K562 (cell line): ENCODE measurements around the gene CXCL1. TPM values are rescaled to one million over a fixed set of nuclear protein-coding genes. Genes with fewer than 3 reads are reported as not detected.

Source experiments
- ATAC-seq: fragments of 200-7000 bp; cut with Tn5 transposase; 3 replicates; pipeline ENCODE4 v1.9.1; 2020; ENCODE audit warnings: moderate library complexity
- BruUV-seq: library from RNA; stranded (reverse); fragments of 400-500 nt; replicated peaks from 2 replicates; lab custom pipeline; 2021; lab: Mats Ljungman, UMichigan
- CTCF ChIA-PET: fragments of 300-600 bp; formaldehyde crosslinking; extraction: SDS; loops from one replicate; lab custom pipeline; 2021; ENCODE audit warnings: low intra/inter-chr PET ratio; lab: Yijun Ruan, JAX
- POLR2A ChIA-PET: fragments of 300-600, 350-650 bp; sonication (Branson Sonifier 250); formaldehyde crosslinking; extraction: SDS; loops from one replicate; lab custom pipeline; 2021; ENCODE audit warnings: antibody characterized with exemption, inconsistent platforms; lab: Yijun Ruan, JAX
- DNase-seq, 4 experiments: peaks; one replicate each; pipeline versions ENCODE4 v3.0.0 to v3.0.0-alpha.2; 2011 to 2018; ENCODE audit warnings: low spot score in 3 of 4, mixed read lengths in 3 of 4; ENCODE audit errors: extremely low read depth in 1 of 4
- FAIRE-seq: peaks from 2 replicates; lab custom pipeline; 2011; peaks lifted over from hg19 to GRCh38; lab: Jason Lieb, UNC
- H2AFZ ChIP-seq: 2 replicates; pipeline ENCODE4 v1.6.0; 2011; ENCODE audit warnings: low read depth, low read length, control low read depth, inconsistent platforms
- H3K27ac ChIP-seq: fragments of 200-600 bp; 3 replicates; pipeline ENCODE4 v1.8.0; 2011; ENCODE audit warnings: low read depth, mild to moderate bottlenecking, control low read depth, inconsistent platforms, low read length, moderate library complexity, mixed read lengths; ENCODE audit errors: extremely low read depth
- H3K27me3 ChIP-seq, 2 experiments: fragments of 300-600 bp in 1 of 2; 2 replicates in 1 of 2; 3 replicates in 1 of 2; pipeline versions ENCODE4 v1.6.0 to v1.8.0; 2011; ENCODE audit warnings: inconsistent platforms in 2 of 2, low read length in 2 of 2, mild to moderate bottlenecking in 1 of 2, mixed read lengths in 1 of 2, moderate library complexity in 1 of 2; ENCODE audit not compliant: control insufficient read depth in 2 of 2, insufficient read depth in 2 of 2
- H3K36me3 ChIP-seq: fragments of 300-600 bp; 3 replicates; pipeline ENCODE4 v1.8.0; 2011; ENCODE audit warnings: mild to moderate bottlenecking, low read length, inconsistent platforms; ENCODE audit not compliant: control insufficient read depth, insufficient read depth
- H3K4me1 ChIP-seq, 2 experiments: fragments of 200-600 bp in 1 of 2; replicated peaks in 1 of 2; 2 replicates in 1 of 2; 3 replicates in 1 of 2; pipeline versions ENCODE4 v1.5.1 to v1.8.0; 2011; ENCODE audit warnings: inconsistent platforms in 2 of 2, low read length in 2 of 2, mild to moderate bottlenecking in 1 of 2, mixed read lengths in 1 of 2, moderate library complexity in 1 of 2; ENCODE audit not compliant: control insufficient read depth in 2 of 2, insufficient read depth in 2 of 2
- H3K4me2 ChIP-seq: 2 replicates; pipeline ENCODE4 v1.6.1; 2011; ENCODE audit warnings: low read length, control low read depth, inconsistent platforms, mixed read lengths; ENCODE audit not compliant: insufficient read depth
- H3K4me3 ChIP-seq: fragments of 200-600 bp; sonication (generic), shearing (Covaris generic); 2 replicates; pipeline ENCODE4 v1.5.1; 2016; ENCODE audit warnings: control low read depth, inconsistent platforms
- H3K79me2 ChIP-seq: fragments of 200-600 bp; 3 replicates; pipeline ENCODE4 v1.8.0; 2011; ENCODE audit warnings: low read length, inconsistent platforms; ENCODE audit not compliant: control insufficient read depth, insufficient read depth
- H3K9ac ChIP-seq, 2 experiments: 2 replicates each; pipeline versions ENCODE4 v1.6.0 to v1.6.1; 2011; ENCODE audit warnings: low read depth in 2 of 2, low read length in 2 of 2, control low read depth in 1 of 2, inconsistent platforms in 1 of 2, mild to moderate bottlenecking in 1 of 2, mixed read lengths in 1 of 2; ENCODE audit not compliant: insufficient read depth in 1 of 2
- H3K9me1 ChIP-seq: one replicate; pipeline ENCODE4 v1.6.0; 2011; ENCODE audit warnings: inconsistent platforms, mild to moderate bottlenecking, low read length, moderate library complexity; ENCODE audit not compliant: control insufficient read depth, insufficient read depth
- H3K9me3 ChIP-seq: replicated peaks from 2 replicates; pipeline ENCODE4 v1.5.1; 2011; ENCODE audit warnings: low read depth, low read length, inconsistent platforms; ENCODE audit not compliant: control insufficient read depth, insufficient read depth
- H4K20me1 ChIP-seq: replicated peaks from 2 replicates; pipeline ENCODE4 v1.6.1; 2011; ENCODE audit warnings: low read length, inconsistent platforms, mixed read lengths; ENCODE audit not compliant: control insufficient read depth, insufficient read depth
- CTBP1 ChIP-seq: fragments of 450-650 bp; IDR thresholded peaks from 2 replicates; pipeline ENCODE4 v1.6.1; 2016; ENCODE audit warnings: borderline replicate concordance
- ZNF778 ChIP-seq: fragments of 450-650 bp; formaldehyde crosslinking; IDR thresholded peaks from 2 replicates; pipeline ENCODE4 v1.4.0; 2020; ENCODE audit warnings: mild to moderate bottlenecking, moderate library complexity
- WGBS: fragments of 100-300 bp; shearing (Covaris generic); methylation state at CpG from one replicate; pipeline ENCODE4 v1.1.6; 2016; ENCODE audit warnings: low coverage, mixed read lengths; ENCODE audit not compliant: insufficient coverage; ENCODE audit errors: missing lambda C conversion rate; 5-methylcytosine and 5-hydroxymethylcytosine counted together
- in situ Hi-C: fragments of 300-500 bp; cut with MboI; formaldehyde crosslinking; loops from 4 replicates; pipeline ENCODE4 v1.15.0; 2018; ENCODE audit warnings: inconsistent platforms, mixed read lengths
- intact Hi-C: fragments of 100-400 bp; cut with micrococcal nuclease; formaldehyde crosslinking; loops from 2 replicates; pipeline ENCODE4 v1.14.2; 2022
- polyA plus RNA-seq, 8 experiments: library from polyadenylated mRNA; depleted of rRNA in 4 of 8; stranded (reverse) in 5 of 8; unstranded in 3 of 8; fragments of >200 nt; fragmentation: Nextera tagmentation in 2 of 8; fragmentation: Illumina TruSeq in 1 of 8; extraction: Ambion mirVana in 2 of 8; extraction: Trizol in 1 of 8; gene quantifications; 2 replicates each; pipeline versions ENCODE4 v1.2.1 to v1.2.3, GENCODE V29; 2011 to 2014; ENCODE audit warnings: inconsistent platforms in 1 of 8, missing spikeins in 1 of 8
- total RNA-seq, 7 experiments: library from RNA; depleted of rRNA in 6 of 7; stranded (reverse); fragments of >200 nt in 6 of 7; fragmentation: Illumina TruSeq in 2 of 7; extraction: Trizol in 2 of 7; gene quantifications; 2 replicates each; pipeline versions ENCODE4 v1.2.1 to v1.2.3, GENCODE V29; 2011 to 2021; ENCODE audit warnings: low replicate concordance in 1 of 7
- TF ChIP-seq, protein P1 (sequence below), 2 experiments: fragments of 450-650 bp; formaldehyde crosslinking in 1 of 2; IDR thresholded peaks; 2 replicates each; pipeline versions ENCODE4 v1.4.0 to v1.6.1; 2014 to 2020; ENCODE audit warnings: mild to moderate bottlenecking in 2 of 2, borderline replicate concordance in 1 of 2, low read depth in 1 of 2

Gene CXCL1
- total and polyA plus RNA-seq, 9 of the 15 experiments (the other 6 are each of a cell fraction or from before 2014, with no cell fraction given) = 0.07 to 2.2 (median 0.32) TPM; not detected in 3

DNA sequence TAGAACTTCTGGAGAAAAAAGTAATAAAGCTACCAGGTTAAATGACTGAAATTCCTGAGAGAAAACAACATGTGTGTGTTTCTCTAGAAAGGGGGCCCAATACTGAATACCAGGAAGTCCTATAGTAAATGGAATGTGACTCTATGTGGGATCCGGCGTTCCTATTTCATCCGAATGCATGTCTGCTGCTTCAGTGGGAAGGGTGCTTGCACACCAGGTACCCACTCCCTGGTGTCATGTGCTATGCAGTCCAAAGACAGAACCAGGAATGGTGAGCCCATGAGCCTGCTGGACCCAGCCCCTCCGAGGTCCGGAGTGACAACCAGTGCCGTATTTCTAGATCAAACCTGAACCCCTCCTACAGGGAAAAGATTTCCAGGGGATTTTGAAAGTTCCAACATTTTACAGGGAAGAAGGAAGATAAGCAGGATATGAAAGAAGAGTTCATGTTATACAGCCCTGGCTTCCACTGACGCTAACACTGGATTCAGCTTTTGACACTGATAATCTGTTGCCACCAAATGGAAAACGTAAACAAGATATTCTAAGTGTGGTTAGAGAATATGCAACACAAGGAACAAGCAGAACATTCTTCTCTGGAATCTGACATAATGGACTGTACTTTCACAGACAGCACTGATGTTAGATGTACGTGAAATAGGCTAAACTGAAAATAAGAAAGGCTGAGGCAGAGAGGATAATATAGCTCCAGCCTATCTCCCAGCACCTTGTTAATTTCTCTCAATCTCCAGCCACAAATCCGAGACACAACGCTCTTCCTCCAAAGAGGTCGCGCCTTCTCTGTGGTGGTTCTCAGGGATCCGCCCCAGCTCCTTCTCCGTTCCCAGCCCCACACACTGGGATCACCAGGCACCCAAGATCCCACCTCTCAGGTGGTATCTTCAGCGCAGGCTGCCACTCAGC is 725 bp upstream of the CXCL1 start:
- H3K4me3 ChIP-seq = peak overlapping the region; percentile 54
- H3K4me2 ChIP-seq = peak overlapping the region; percentile 86
- POLR2A ChIA-PET = interaction anchor here (0.6 to 0.7 kb wide), 3 partner anchors 8 to 14 kb away, joined by 3 to 4 read pairs (median 3); no protein-coding TSS in a partner anchor
- DNase-seq (peak in 2 of 4 experiments; percentile 39 to 47), FAIRE-seq (peak; percentile 44), ATAC-seq (peak; percentile 73)
- no peak overlapping the region for H3K27ac ChIP-seq
- H3K9me3 ChIP-seq = no peaks in the 10 kb centered on the region
- CTCF ChIA-PET = no interaction called here
- 25% methylated on average over 16 of the region's 16 CpGs for WGBS
- no peaks in the 10 kb centered on the region for H3K9me1 ChIP-seq
- no peaks in the 10 kb centered on the region for H3K36me3 ChIP-seq
- H3K27me3 ChIP-seq = no peaks in the 10 kb centered on the region
- peak overlapping the region; percentile 89 for H2AFZ ChIP-seq
- H3K9ac ChIP-seq = peak overlapping the region; percentile 61 to 91
- H3K4me1 ChIP-seq = peaks cover 9 to 11% of the 10 kb centered on the region in 2 experiments; a peak in 4 of 5 replicates
- intact Hi-C loops = loop anchor here (1.0 to 5.0 kb wide), 4 partner anchors 54 to 266 kb away; partner anchors contain the start of genes CXCL2 and CXCL3
- no peaks in the 10 kb centered on the region for H4K20me1 ChIP-seq
- H3K79me2 ChIP-seq = no peaks in the 10 kb centered on the region
- in situ Hi-C loops = no loop called here
- BruUV-seq = TSS peak; percentile 79
- TF ChIP-seq, protein P1, sequence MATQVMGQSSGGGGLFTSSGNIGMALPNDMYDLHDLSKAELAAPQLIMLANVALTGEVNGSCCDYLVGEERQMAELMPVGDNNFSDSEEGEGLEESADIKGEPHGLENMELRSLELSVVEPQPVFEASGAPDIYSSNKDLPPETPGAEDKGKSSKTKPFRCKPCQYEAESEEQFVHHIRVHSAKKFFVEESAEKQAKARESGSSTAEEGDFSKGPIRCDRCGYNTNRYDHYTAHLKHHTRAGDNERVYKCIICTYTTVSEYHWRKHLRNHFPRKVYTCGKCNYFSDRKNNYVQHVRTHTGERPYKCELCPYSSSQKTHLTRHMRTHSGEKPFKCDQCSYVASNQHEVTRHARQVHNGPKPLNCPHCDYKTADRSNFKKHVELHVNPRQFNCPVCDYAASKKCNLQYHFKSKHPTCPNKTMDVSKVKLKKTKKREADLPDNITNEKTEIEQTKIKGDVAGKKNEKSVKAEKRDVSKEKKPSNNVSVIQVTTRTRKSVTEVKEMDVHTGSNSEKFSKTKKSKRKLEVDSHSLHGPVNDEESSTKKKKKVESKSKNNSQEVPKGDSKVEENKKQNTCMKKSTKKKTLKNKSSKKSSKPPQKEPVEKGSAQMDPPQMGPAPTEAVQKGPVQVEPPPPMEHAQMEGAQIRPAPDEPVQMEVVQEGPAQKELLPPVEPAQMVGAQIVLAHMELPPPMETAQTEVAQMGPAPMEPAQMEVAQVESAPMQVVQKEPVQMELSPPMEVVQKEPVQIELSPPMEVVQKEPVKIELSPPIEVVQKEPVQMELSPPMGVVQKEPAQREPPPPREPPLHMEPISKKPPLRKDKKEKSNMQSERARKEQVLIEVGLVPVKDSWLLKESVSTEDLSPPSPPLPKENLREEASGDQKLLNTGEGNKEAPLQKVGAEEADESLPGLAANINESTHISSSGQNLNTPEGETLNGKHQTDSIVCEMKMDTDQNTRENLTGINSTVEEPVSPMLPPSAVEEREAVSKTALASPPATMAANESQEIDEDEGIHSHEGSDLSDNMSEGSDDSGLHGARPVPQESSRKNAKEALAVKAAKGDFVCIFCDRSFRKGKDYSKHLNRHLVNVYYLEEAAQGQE (IDR thresholded peaks at IDR 0.05; ENCODE audit: borderline replicate concordance) = 0 out of 2 replicates have a peak, but pooled peaks have one; percentile 3
- TF ChIP-seq, protein P1 (CRISPR knock-in tag; IDR thresholded peaks at IDR 0.05; ENCODE audit: low read depth) = no peak
- TF ChIP-seq ZNF778 (CRISPR knock-in tag) (no peak), CTBP1 (0 out of 2 replicates have a peak, but pooled peaks have one; percentile 43)
